HCT116 (cell line): ENCODE measurements around the gene CCDC174. TPM values are rescaled to one million over a fixed set of nuclear protein-coding genes. Genes with fewer than 3 reads are reported as not detected.

Experiments used
- ATAC-seq: fragments of 200-7000 bp; cut with Tn5 transposase; 2 replicates; pipeline ENCODE4 v1.9.1; 2020; ENCODE audit warnings: mild to moderate bottlenecking, moderate library complexity
- BruUV-seq: library from RNA; stranded (reverse); fragments of 400-500 nt; replicated peaks from 2 replicates; lab custom pipeline; 2021; lab: Mats Ljungman, UMichigan
- CTCF ChIA-PET: fragments of 300-600 bp; sonication (Branson Sonifier 250); formaldehyde crosslinking; loops from one replicate; lab custom pipeline; 2021; ENCODE audit warnings: antibody characterized with exemption; lab: Charles Lee
- POLR2A ChIA-PET: fragments of 300-600, 350-600 bp; sonication (Branson Sonifier 250); formaldehyde crosslinking; loops from one replicate; lab custom pipeline; 2021; ENCODE audit warnings: antibody characterized with exemption; lab: Charles Lee
- RAD21 ChIA-PET, 2 experiments: fragments of 300-600 bp; sonication (Branson Sonifier 250); formaldehyde crosslinking; loops; one replicate each; lab custom pipeline; 2023; ENCODE audit warnings: low total read pairs in 2 of 2; ENCODE audit not compliant: uncharacterized antibody in 2 of 2, unreplicated experiment in 2 of 2, low non-redundant PET in 1 of 2; lab: Charles Lee
- DNase-seq: peaks from one replicate; pipeline ENCODE4 v3.0.0-alpha.2; 2010; ENCODE audit warnings: low read depth, low spot score
- H2AFZ ChIP-seq: fragments of 200-600 bp; shearing (Covaris generic), sonication (generic); 2 replicates; pipeline ENCODE4 v1.6.1; 2017; ENCODE audit warnings: low read depth, mixed run types, mixed read lengths, antibody characterized with exemption, low read length; ENCODE audit not compliant: poor library complexity, severe bottlenecking
- H3K27ac ChIP-seq: 2 replicates; pipeline ENCODE4 v1.5.1; 2012; ENCODE audit warnings: low read depth, low read length
- H3K27me3 ChIP-seq: fragments of 200-600 bp; sonication (generic); 2 replicates; pipeline ENCODE4 v1.6.1; 2016; ENCODE audit warnings: mixed run types, low read length, mixed read lengths; ENCODE audit not compliant: insufficient read depth
- H3K36me3 ChIP-seq, 2 experiments: fragments of 200-500 bp in 1 of 2; fragments of 200-600 bp in 1 of 2; sonication (Bioruptor generic) in 1 of 2; sonication (generic) in 1 of 2; 2 replicates each; pipeline versions ENCODE4 v1.5.1 to v1.6.1; 2014 to 2016; ENCODE audit warnings: low read length in 2 of 2, inconsistent platforms in 1 of 2, mixed read lengths in 1 of 2, mixed run types in 1 of 2; ENCODE audit not compliant: insufficient read depth in 2 of 2, control insufficient read depth in 1 of 2
- H3K4me1 ChIP-seq, 2 experiments: fragments of 200-600 bp in 1 of 2; sonication (generic) in 1 of 2; 2 replicates each; pipeline versions ENCODE4 v1.5.1 to v1.6.1; 2012 to 2017; ENCODE audit warnings: low read length in 2 of 2, inconsistent platforms in 1 of 2, mild to moderate bottlenecking in 1 of 2, mixed read lengths in 1 of 2, mixed run types in 1 of 2, moderate library complexity in 1 of 2; ENCODE audit not compliant: insufficient read depth in 2 of 2, control insufficient read depth in 1 of 2
- H3K4me2 ChIP-seq: fragments of 200-600 bp; sonication (generic); 2 replicates; pipeline ENCODE4 v1.6.1; 2017; ENCODE audit warnings: mixed run types, low read length, mixed read lengths
- H3K4me3 ChIP-seq, 2 experiments: fragments of 200-600 bp in 1 of 2; sonication (generic) in 1 of 2; replicated peaks in 1 of 2; 2 replicates each; pipeline ENCODE4 v1.5.1; 2011 to 2016; ENCODE audit warnings: low read length in 2 of 2, control low read depth in 1 of 2, low read depth in 1 of 2, mild to moderate bottlenecking in 1 of 2, mixed read lengths in 1 of 2, mixed run types in 1 of 2
- H3K79me2 ChIP-seq: fragments of 200-600 bp; sonication (generic); 2 replicates; pipeline ENCODE4 v1.6.1; 2017; ENCODE audit warnings: mild to moderate bottlenecking, mixed run types, low read length, moderate library complexity, mixed read lengths; ENCODE audit not compliant: insufficient read depth
- H3K9ac ChIP-seq: fragments of 200-600 bp; sonication (generic); 2 replicates; pipeline ENCODE4 v1.6.1; 2016; ENCODE audit warnings: low read length, mixed read lengths
- H3K9me2 ChIP-seq: fragments of 200-600 bp; sonication (generic), shearing (Covaris generic); 2 replicates; pipeline ENCODE4 v1.6.1; 2017; ENCODE audit warnings: mixed run types, mild to moderate bottlenecking, moderate library complexity; ENCODE audit not compliant: insufficient read depth
- H3K9me3 ChIP-seq, 2 experiments: fragments of 200-500 bp in 1 of 2; fragments of 200-600 bp in 1 of 2; sonication (Bioruptor generic) in 1 of 2; sonication (generic) in 1 of 2; 2 replicates each; pipeline ENCODE4 v1.6.1; 2014 to 2017; ENCODE audit warnings: low read length in 2 of 2, mixed read lengths in 2 of 2, inconsistent platforms in 1 of 2, low read depth in 1 of 2, mild to moderate bottlenecking in 1 of 2, mixed run types in 1 of 2, moderate library complexity in 1 of 2; ENCODE audit not compliant: control insufficient read depth in 1 of 2, insufficient read depth in 1 of 2
- H4K20me1 ChIP-seq: fragments of 200-600 bp; sonication (generic), shearing (Covaris generic); 2 replicates; pipeline ENCODE4 v1.6.1; 2017; ENCODE audit warnings: mixed run types, mild to moderate bottlenecking, moderate library complexity; ENCODE audit not compliant: insufficient read depth
- CEBPB ChIP-seq: IDR thresholded peaks from 2 replicates; pipeline ENCODE4 v1.6.1; 2012; ENCODE audit warnings: low read depth
- EGR1 ChIP-seq: IDR thresholded peaks from 2 replicates; pipeline ENCODE4 v1.6.1; 2012; ENCODE audit warnings: low read depth
- ELF1 ChIP-seq: IDR thresholded peaks from 2 replicates; pipeline ENCODE4 v1.6.1; 2012; ENCODE audit warnings: low read depth, borderline replicate concordance
- EZH2 ChIP-seq: fragments of 200-600 bp; sonication (generic); IDR thresholded peaks from 2 replicates; pipeline ENCODE4 v1.6.1; 2017; ENCODE audit warnings: antibody characterized with exemption, mixed run types
- EZH2phosphoT487 ChIP-seq: fragments of 200-600 bp; IDR thresholded peaks from 2 replicates; pipeline ENCODE4 v1.6.1; 2018; ENCODE audit warnings: antibody characterized with exemption, borderline replicate concordance
- FOSL1 ChIP-seq: IDR thresholded peaks from 2 replicates; pipeline ENCODE4 v1.6.1; 2012; ENCODE audit warnings: low read depth
- JUND ChIP-seq: IDR thresholded peaks from 2 replicates; pipeline ENCODE4 v1.6.1; 2012
- POLR2A ChIP-seq: IDR thresholded peaks from 2 replicates; pipeline ENCODE4 v1.7.0; 2011; ENCODE audit warnings: borderline replicate concordance; ENCODE audit not compliant: insufficient read depth, insufficient read length; ENCODE audit errors: extremely low read depth
- POLR2AphosphoS5 ChIP-seq: IDR thresholded peaks from 2 replicates; pipeline ENCODE4 v1.6.1; 2011; ENCODE audit warnings: mild to moderate bottlenecking, low read depth, low read length, moderate library complexity
- RAD21 ChIP-seq: IDR thresholded peaks from 2 replicates; pipeline ENCODE4 v1.6.1; 2012; ENCODE audit warnings: low read depth, mild to moderate bottlenecking
- SIN3A ChIP-seq: IDR thresholded peaks from 2 replicates; pipeline ENCODE4 v1.6.1; 2012; ENCODE audit warnings: low read depth
- SP1 ChIP-seq: IDR thresholded peaks from 2 replicates; pipeline ENCODE4 v1.6.1; 2012; ENCODE audit warnings: low read depth
- SRF ChIP-seq: IDR thresholded peaks from 2 replicates; pipeline ENCODE4 v1.6.1; 2012; ENCODE audit warnings: low read depth
- TCF7L2 ChIP-seq: IDR thresholded peaks from 2 replicates; pipeline ENCODE4 v1.7.0; 2011; ENCODE audit warnings: borderline replicate concordance, inconsistent platforms; ENCODE audit not compliant: insufficient read depth, insufficient read length; ENCODE audit errors: extremely low read depth
- YY1 ChIP-seq: IDR thresholded peaks from 2 replicates; pipeline ENCODE4 v1.6.1; 2011; ENCODE audit warnings: low read length, low read depth, moderate library complexity, mild to moderate bottlenecking; ENCODE audit not compliant: insufficient replicate concordance; ENCODE audit errors: extremely low read depth
- ZFX ChIP-seq: fragments of 450-650 bp; IDR thresholded peaks from 2 replicates; pipeline ENCODE4 v1.6.1; 2017
- ZNF274 ChIP-seq: fragments of 200-500 bp; sonication (Bioruptor generic); IDR thresholded peaks from 2 replicates; pipeline ENCODE4 v1.6.1; 2014; ENCODE audit warnings: mild to moderate bottlenecking, low read depth, low read length, inconsistent platforms
- intact Hi-C: fragments of 100-400 bp; cut with micrococcal nuclease; formaldehyde crosslinking; loops from 2 replicates; pipeline ENCODE4 v1.10.0; 2022
- total RNA-seq: library from RNA; stranded (reverse); gene quantifications from one replicate; pipeline ENCODE4 v1.2.1, GENCODE V29; 2021; ENCODE audit not compliant: unreplicated experiment
- TF ChIP-seq, protein P1 (sequence below): IDR thresholded peaks from 2 replicates; pipeline ENCODE4 v1.6.1; 2011; ENCODE audit warnings: mild to moderate bottlenecking, low read length, moderate library complexity; ENCODE audit not compliant: insufficient replicate concordance; ENCODE audit errors: extremely low read depth
- TF ChIP-seq, protein P2 (sequence below): IDR thresholded peaks from 2 replicates; pipeline ENCODE4 v1.6.1; 2012
- TF ChIP-seq, protein P3 (sequence below), 3 experiments: fragments of 200-600 bp in 1 of 3; sonication (generic) in 1 of 3; IDR thresholded peaks in 2 of 3; conservative IDR thresholded peaks in 1 of 3; 2 replicates each; pipeline ENCODE4 v1.5.1; 2012 to 2017; ENCODE audit warnings: low read depth in 2 of 3, low read length in 2 of 3, antibody characterized with exemption in 1 of 3, borderline replicate concordance in 1 of 3, control low read depth in 1 of 3, mild to moderate bottlenecking in 1 of 3, mixed read lengths in 1 of 3, mixed run types in 1 of 3, moderate library complexity in 1 of 3; ENCODE audit not compliant: insufficient read depth in 1 of 3
- TF ChIP-seq, protein P4 (sequence below): IDR thresholded peaks from 2 replicates; pipeline ENCODE4 v1.6.1; 2012; ENCODE audit warnings: low read depth

The CCDC174 gene
- total RNA-seq, 1 experiment from 2014 or later = 15.6 TPM

- ChIA-PET CTCF (interaction anchor here (1.3 kb wide), 1 partner anchor 11 kb away, joined by 3 read pairs; no protein-coding TSS in a partner anchor), POLR2A (no interaction called here), RAD21 (no interaction called here)
- Histone ChIP-seq H3K36me3 (no peaks in the 10 kb centered on the region), H3K9me3 (no peaks in the 10 kb centered on the region), H3K9me2 (no peaks in the 10 kb centered on the region), H3K9ac (no peak overlapping the region), H4K20me1 (no peaks in the 10 kb centered on the region), H3K27ac (no peak overlapping the region), H2AFZ (peak overlapping the region; percentile 81), H3K4me3 (no peak overlapping the region), H3K79me2 (no peaks in the 10 kb centered on the region), H3K27me3 (peaks cover 15% of the 10 kb centered on the region), H3K4me2 (0 out of 2 replicates have a peak overlapping the region, but pooled peaks have one; percentile 11)
- peak; percentile 67 for DNase-seq
- peak; percentile 97 for ATAC-seq
- BruUV-seq = no TSS peak
- TF ChIP-seq SIN3A (no peak), SP1 (no peak), TCF7L2 (no peak), EZH2phosphoT487 (no peak), EGR1 (no peak), ZFX (no peak), CEBPB (no peak), EZH2 (no peak), ZNF274 (no peak), POLR2A (no peak), SRF (no peak), YY1 (peak; percentile 67), JUND (no peak), ELF1 (no peak), RAD21 (peak; percentile 63), FOSL1 (no peak), POLR2AphosphoS5 (no peak)
- TF ChIP-seq, protein P1, sequence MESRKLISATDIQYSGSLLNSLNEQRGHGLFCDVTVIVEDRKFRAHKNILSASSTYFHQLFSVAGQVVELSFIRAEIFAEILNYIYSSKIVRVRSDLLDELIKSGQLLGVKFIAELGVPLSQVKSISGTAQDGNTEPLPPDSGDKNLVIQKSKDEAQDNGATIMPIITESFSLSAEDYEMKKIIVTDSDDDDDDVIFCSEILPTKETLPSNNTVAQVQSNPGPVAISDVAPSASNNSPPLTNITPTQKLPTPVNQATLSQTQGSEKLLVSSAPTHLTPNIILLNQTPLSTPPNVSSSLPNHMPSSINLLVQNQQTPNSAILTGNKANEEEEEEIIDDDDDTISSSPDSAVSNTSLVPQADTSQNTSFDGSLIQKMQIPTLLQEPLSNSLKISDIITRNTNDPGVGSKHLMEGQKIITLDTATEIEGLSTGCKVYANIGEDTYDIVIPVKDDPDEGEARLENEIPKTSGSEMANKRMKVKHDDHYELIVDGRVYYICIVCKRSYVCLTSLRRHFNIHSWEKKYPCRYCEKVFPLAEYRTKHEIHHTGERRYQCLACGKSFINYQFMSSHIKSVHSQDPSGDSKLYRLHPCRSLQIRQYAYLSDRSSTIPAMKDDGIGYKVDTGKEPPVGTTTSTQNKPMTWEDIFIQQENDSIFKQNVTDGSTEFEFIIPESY = no peak
- TF ChIP-seq, protein P2, sequence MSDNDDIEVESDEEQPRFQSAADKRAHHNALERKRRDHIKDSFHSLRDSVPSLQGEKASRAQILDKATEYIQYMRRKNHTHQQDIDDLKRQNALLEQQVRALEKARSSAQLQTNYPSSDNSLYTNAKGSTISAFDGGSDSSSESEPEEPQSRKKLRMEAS = no peak
- TF ChIP-seq, protein P3, sequence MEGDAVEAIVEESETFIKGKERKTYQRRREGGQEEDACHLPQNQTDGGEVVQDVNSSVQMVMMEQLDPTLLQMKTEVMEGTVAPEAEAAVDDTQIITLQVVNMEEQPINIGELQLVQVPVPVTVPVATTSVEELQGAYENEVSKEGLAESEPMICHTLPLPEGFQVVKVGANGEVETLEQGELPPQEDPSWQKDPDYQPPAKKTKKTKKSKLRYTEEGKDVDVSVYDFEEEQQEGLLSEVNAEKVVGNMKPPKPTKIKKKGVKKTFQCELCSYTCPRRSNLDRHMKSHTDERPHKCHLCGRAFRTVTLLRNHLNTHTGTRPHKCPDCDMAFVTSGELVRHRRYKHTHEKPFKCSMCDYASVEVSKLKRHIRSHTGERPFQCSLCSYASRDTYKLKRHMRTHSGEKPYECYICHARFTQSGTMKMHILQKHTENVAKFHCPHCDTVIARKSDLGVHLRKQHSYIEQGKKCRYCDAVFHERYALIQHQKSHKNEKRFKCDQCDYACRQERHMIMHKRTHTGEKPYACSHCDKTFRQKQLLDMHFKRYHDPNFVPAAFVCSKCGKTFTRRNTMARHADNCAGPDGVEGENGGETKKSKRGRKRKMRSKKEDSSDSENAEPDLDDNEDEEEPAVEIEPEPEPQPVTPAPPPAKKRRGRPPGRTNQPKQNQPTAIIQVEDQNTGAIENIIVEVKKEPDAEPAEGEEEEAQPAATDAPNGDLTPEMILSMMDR (IDR thresholded peaks at IDR 0.05 in 2 of 3, conservative IDR thresholded peaks at IDR 0.05 in 1 of 3; ENCODE audit: borderline replicate concordance in 1 of 3, insufficient read depth in 1 of 3, low read depth in 2 of 3, low read length in 2 of 3) = peak; percentile 72 to 97 (median 91); a peak in 5 of 6 replicates
- TF ChIP-seq, protein P4, sequence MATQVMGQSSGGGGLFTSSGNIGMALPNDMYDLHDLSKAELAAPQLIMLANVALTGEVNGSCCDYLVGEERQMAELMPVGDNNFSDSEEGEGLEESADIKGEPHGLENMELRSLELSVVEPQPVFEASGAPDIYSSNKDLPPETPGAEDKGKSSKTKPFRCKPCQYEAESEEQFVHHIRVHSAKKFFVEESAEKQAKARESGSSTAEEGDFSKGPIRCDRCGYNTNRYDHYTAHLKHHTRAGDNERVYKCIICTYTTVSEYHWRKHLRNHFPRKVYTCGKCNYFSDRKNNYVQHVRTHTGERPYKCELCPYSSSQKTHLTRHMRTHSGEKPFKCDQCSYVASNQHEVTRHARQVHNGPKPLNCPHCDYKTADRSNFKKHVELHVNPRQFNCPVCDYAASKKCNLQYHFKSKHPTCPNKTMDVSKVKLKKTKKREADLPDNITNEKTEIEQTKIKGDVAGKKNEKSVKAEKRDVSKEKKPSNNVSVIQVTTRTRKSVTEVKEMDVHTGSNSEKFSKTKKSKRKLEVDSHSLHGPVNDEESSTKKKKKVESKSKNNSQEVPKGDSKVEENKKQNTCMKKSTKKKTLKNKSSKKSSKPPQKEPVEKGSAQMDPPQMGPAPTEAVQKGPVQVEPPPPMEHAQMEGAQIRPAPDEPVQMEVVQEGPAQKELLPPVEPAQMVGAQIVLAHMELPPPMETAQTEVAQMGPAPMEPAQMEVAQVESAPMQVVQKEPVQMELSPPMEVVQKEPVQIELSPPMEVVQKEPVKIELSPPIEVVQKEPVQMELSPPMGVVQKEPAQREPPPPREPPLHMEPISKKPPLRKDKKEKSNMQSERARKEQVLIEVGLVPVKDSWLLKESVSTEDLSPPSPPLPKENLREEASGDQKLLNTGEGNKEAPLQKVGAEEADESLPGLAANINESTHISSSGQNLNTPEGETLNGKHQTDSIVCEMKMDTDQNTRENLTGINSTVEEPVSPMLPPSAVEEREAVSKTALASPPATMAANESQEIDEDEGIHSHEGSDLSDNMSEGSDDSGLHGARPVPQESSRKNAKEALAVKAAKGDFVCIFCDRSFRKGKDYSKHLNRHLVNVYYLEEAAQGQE = no peak
- TF ChIP-seq, all 23 proteins: peak for 3
- H3K4me1 ChIP-seq = no peaks in the 10 kb centered on the region
- intact Hi-C loops = loop anchor here (1.0 kb wide), 2 partner anchors 147 to 287 kb away; no protein-coding TSS in a partner anchor
Measured at GRCh38 chr3:14633819-14634424, 17.6 kb upstream of the CCDC174 start.
